Neural progenitor cell (in vitro differentiated cells): ENCODE results near the gene PPM1H. TPM values are rescaled to one million over a fixed set of nuclear protein-coding genes. Genes with fewer than 3 reads are reported as not detected.

Source experiments
- DNase-seq: peaks from one replicate; pipeline ENCODE4 v3.0.0-alpha.2; 2016; ENCODE audit warnings: low spot score
- H2AFZ ChIP-seq: fragments of 200-600 bp; sonication (generic); replicated peaks from 2 replicates; pipeline ENCODE4 v1.6.1; 2016; ENCODE audit warnings: antibody characterized with exemption
- H3F3A ChIP-seq: fragments of 200-600 bp; sonication (generic); 2 replicates; pipeline ENCODE4 v1.6.1; 2016; ENCODE audit warnings: antibody characterized with exemption, low read depth
- H3K27ac ChIP-seq: fragments of 200-600 bp; sonication (generic); 2 replicates; pipeline ENCODE4 v1.5.1; 2016; ENCODE audit warnings: mild to moderate bottlenecking
- H3K27me3 ChIP-seq: fragments of 200-600 bp; sonication (generic); 2 replicates; pipeline ENCODE4 v1.6.1; 2016; ENCODE audit warnings: mild to moderate bottlenecking, moderate library complexity
- H3K36me3 ChIP-seq: fragments of 200-600 bp; sonication (generic); 2 replicates; pipeline ENCODE4 v1.5.1; 2016
- H3K4me1 ChIP-seq: fragments of 200-600 bp; sonication (generic); 2 replicates; pipeline ENCODE4 v1.6.1; 2016; ENCODE audit warnings: mixed run types
- H3K4me2 ChIP-seq: fragments of 200-600 bp; sonication (generic); 2 replicates; pipeline ENCODE4 v1.6.1; 2016
- H3K4me3 ChIP-seq: fragments of 200-600 bp; sonication (generic); 2 replicates; pipeline ENCODE4 v1.5.1; 2016
- H3K79me2 ChIP-seq: fragments of 200-600 bp; sonication (generic); 2 replicates; pipeline ENCODE4 v1.6.1; 2016; ENCODE audit warnings: low read depth
- H3K9ac ChIP-seq: fragments of 200-600 bp; sonication (generic); 2 replicates; pipeline ENCODE4 v1.6.1; 2016
- H3K9me3 ChIP-seq: fragments of 200-600 bp; sonication (generic); 2 replicates; pipeline ENCODE4 v1.5.1; 2016; ENCODE audit warnings: low read depth
- H4K20me1 ChIP-seq: fragments of 200-600 bp; sonication (generic); 2 replicates; pipeline ENCODE4 v1.6.1; 2016; ENCODE audit warnings: low read depth
- H3K27ac Mint-ChIP-seq: 3 replicates; pipeline ENCODE4 v1.8.0; 2021; ENCODE audit warnings: mixed read lengths
- H3K27me3 Mint-ChIP-seq: 2 replicates; pipeline ENCODE4 v1.8.0; 2022; ENCODE audit warnings: low read depth, mild to moderate bottlenecking, inconsistent platforms, moderate library complexity, mixed read lengths; ENCODE audit not compliant: insufficient read depth
- H3K36me3 Mint-ChIP-seq: 3 replicates; pipeline ENCODE4 v1.8.0; 2021; ENCODE audit warnings: mixed read lengths
- H3K4me1 Mint-ChIP-seq: 3 replicates; pipeline ENCODE4 v1.8.0; 2021; ENCODE audit warnings: mixed read lengths
- H3K4me3 Mint-ChIP-seq: 3 replicates; pipeline ENCODE4 v1.8.0; 2021; ENCODE audit warnings: mild to moderate bottlenecking, moderate library complexity, mixed read lengths
- H3K9me3 Mint-ChIP-seq: 3 replicates; pipeline ENCODE4 v1.8.0; 2020; ENCODE audit warnings: mixed read lengths
- EZH2 ChIP-seq: fragments of 200-600 bp; sonication (generic); IDR thresholded peaks from 2 replicates; pipeline ENCODE4 v1.6.1; 2017; ENCODE audit warnings: antibody characterized with exemption, mild to moderate bottlenecking, moderate library complexity
- EZH2phosphoT487 ChIP-seq: fragments of 200-600 bp; sonication (generic); IDR thresholded peaks from 2 replicates; pipeline ENCODE4 v1.6.1; 2017; ENCODE audit warnings: antibody characterized with exemption
- total RNA-seq: library from RNA; depleted of rRNA; stranded (reverse); fragments of >200 nt; gene quantifications from 2 replicates; pipeline ENCODE4 v1.2.3, GENCODE V29; 2015; ENCODE audit warnings: low replicate concordance
- TF ChIP-seq, protein P1 (sequence below): fragments of 200-600 bp; sonication (generic); IDR thresholded peaks from 2 replicates; pipeline ENCODE4 v1.5.1; 2017; ENCODE audit warnings: antibody characterized with exemption, mild to moderate bottlenecking

Gene PPM1H
- total RNA-seq, 1 donor from 2014 or later = 4.6 TPM

GRCh38 chr12:62649412-62650138, 285.4 kb downstream of the PPM1H start:
- Histone ChIP-seq H3K79me2 (no peaks in the 10 kb centered on the region), H4K20me1 (no peaks in the 10 kb centered on the region), H3K4me1 (peaks cover 39% of the 10 kb centered on the region), H3F3A (peaks cover 26% of the 10 kb centered on the region), H2AFZ (no peak overlapping the region), H3K9me3 (no peaks in the 10 kb centered on the region), H3K9ac (no peak overlapping the region), H3K36me3 (no peaks in the 10 kb centered on the region), H3K27ac (no peak overlapping the region), H3K4me2 (no peak overlapping the region), H3K4me3 (no peak overlapping the region), H3K27me3 (no peaks in the 10 kb centered on the region)
- peaks cover 56% of the 10 kb centered on the region for H3K4me1 Mint-ChIP-seq
- H3K27ac Mint-ChIP-seq = no peak overlapping the region
- no peak overlapping the region for H3K4me3 Mint-ChIP-seq
- TF ChIP-seq EZH2phosphoT487 = no peak
- TF ChIP-seq EZH2 = no peak
- TF ChIP-seq, protein P1, sequence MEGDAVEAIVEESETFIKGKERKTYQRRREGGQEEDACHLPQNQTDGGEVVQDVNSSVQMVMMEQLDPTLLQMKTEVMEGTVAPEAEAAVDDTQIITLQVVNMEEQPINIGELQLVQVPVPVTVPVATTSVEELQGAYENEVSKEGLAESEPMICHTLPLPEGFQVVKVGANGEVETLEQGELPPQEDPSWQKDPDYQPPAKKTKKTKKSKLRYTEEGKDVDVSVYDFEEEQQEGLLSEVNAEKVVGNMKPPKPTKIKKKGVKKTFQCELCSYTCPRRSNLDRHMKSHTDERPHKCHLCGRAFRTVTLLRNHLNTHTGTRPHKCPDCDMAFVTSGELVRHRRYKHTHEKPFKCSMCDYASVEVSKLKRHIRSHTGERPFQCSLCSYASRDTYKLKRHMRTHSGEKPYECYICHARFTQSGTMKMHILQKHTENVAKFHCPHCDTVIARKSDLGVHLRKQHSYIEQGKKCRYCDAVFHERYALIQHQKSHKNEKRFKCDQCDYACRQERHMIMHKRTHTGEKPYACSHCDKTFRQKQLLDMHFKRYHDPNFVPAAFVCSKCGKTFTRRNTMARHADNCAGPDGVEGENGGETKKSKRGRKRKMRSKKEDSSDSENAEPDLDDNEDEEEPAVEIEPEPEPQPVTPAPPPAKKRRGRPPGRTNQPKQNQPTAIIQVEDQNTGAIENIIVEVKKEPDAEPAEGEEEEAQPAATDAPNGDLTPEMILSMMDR = no peak
- DNase-seq = no peak
- peaks cover 31% of the 10 kb centered on the region for H3K36me3 Mint-ChIP-seq
- peaks cover 18% of the 10 kb centered on the region for H3K9me3 Mint-ChIP-seq
- peaks cover 2% of the 10 kb centered on the region for H3K27me3 Mint-ChIP-seq

GRCh38 chr12:62647586-62647985, 287.4 kb downstream of the PPM1H start:
- peaks cover 44% of the 10 kb centered on the region for H3K4me1 Mint-ChIP-seq
- Histone ChIP-seq H3K4me2 (no peak overlapping the region), H3K27me3 (no peaks in the 10 kb centered on the region), H3K27ac (no peak overlapping the region), H2AFZ (no peak overlapping the region), H3K79me2 (no peaks in the 10 kb centered on the region), H3K4me1 (peaks cover 30% of the 10 kb centered on the region), H3K36me3 (no peaks in the 10 kb centered on the region), H4K20me1 (no peaks in the 10 kb centered on the region), H3F3A (peaks cover 9% of the 10 kb centered on the region), H3K4me3 (no peak overlapping the region), H3K9ac (no peak overlapping the region), H3K9me3 (no peaks in the 10 kb centered on the region)
- DNase-seq = no peak
- H3K36me3 Mint-ChIP-seq = peaks cover 35% of the 10 kb centered on the region
- H3K4me3 Mint-ChIP-seq = no peak overlapping the region
- peaks cover 18% of the 10 kb centered on the region for H3K9me3 Mint-ChIP-seq
- H3K27me3 Mint-ChIP-seq = peaks cover 2% of the 10 kb centered on the region
- H3K27ac Mint-ChIP-seq = no peak overlapping the region
- TF ChIP-seq EZH2phosphoT487 (no peak), EZH2 (no peak)
- TF ChIP-seq, protein P1 = no peak

DNA sequence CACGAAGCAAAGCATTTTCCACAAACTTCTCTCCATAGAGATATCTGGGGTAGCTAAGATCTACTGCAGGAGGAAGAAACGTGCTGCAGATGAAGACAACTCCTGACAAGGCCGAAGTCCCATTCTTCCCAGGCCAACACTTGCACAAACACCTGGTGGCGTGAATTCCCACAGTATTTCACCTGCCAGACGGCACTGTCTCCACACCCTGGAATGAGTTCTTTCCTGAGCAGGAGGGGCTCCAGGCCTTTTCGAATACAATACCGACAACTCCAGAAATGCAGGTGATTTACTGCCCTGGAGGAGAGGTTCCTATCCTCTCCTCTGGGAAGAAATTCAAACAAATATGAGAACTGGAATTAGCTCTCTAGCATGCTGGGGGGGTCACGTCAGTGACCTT, 288.4 kb downstream of the PPM1H start:
- H3K79me2 ChIP-seq = no peaks in the 10 kb centered on the region
- no peak for DNase-seq
- no peaks in the 10 kb centered on the region for H3K36me3 ChIP-seq
- no peaks in the 10 kb centered on the region for H3K27me3 ChIP-seq
- no peak overlapping the region for H2AFZ ChIP-seq
- H3K4me1 Mint-ChIP-seq = peaks cover 41% of the 10 kb centered on the region
- no peak overlapping the region for H3K9ac ChIP-seq
- no peak overlapping the region for H3K4me2 ChIP-seq
- peaks cover 2% of the 10 kb centered on the region for H3K27me3 Mint-ChIP-seq
- H3K4me3 Mint-ChIP-seq = no peak overlapping the region
- peaks cover 7% of the 10 kb centered on the region for H3F3A ChIP-seq
- no peak overlapping the region for H3K4me3 ChIP-seq
- no peak overlapping the region for H3K27ac ChIP-seq
- peaks cover 35% of the 10 kb centered on the region for H3K36me3 Mint-ChIP-seq
- peaks cover 18% of the 10 kb centered on the region for H3K9me3 Mint-ChIP-seq
- H3K27ac Mint-ChIP-seq = no peak overlapping the region
- H3K9me3 ChIP-seq = no peaks in the 10 kb centered on the region
- TF ChIP-seq, protein P1 = no peak
- TF ChIP-seq EZH2phosphoT487 = no peak
- TF ChIP-seq EZH2 = no peak
- H3K4me1 ChIP-seq = peaks cover 33% of the 10 kb centered on the region
- H4K20me1 ChIP-seq = no peaks in the 10 kb centered on the region
